A549 (cell line): ENCODE results near the gene CHAF1A. TPM values are rescaled to one million over a fixed set of nuclear protein-coding genes. Genes with fewer than 3 reads are reported as not detected.
A peak's percentile ranks its signal among the peaks of the same experiment; 100 is the strongest.

Source experiments
- ATAC-seq, 2 experiments: fragments of 200-7000 bp in 1 of 2; fragments of >200 bp in 1 of 2; cut with Nextera tagmentation in 1 of 2; cut with Tn5 transposase in 1 of 2; 3 replicates each; pipeline versions ENCODE4 v1.8.0 to v1.9.1; 2018 to 2020; ENCODE audit warnings: mild to moderate bottlenecking in 1 of 2, moderate library complexity in 1 of 2
- CTCF ChIA-PET: fragments of 300-600 bp; sonication (Branson Sonifier 250); formaldehyde crosslinking; extraction: SDS; loops from one replicate; lab custom pipeline; 2021; ENCODE audit warnings: antibody characterized with exemption, inconsistent platforms; lab: Yijun Ruan, JAX
- POLR2A ChIA-PET: fragments of 350-600 bp; formaldehyde crosslinking; extraction: SDS; loops from one replicate; lab custom pipeline; 2021; ENCODE audit warnings: antibody characterized with exemption, inconsistent platforms; lab: Yijun Ruan, JAX
- DNase-seq, 2 experiments: peaks; one replicate each; pipeline versions ENCODE4 v3.0.0 to v3.0.0-alpha.2; 2011 to 2016; ENCODE audit warnings: low read depth in 1 of 2, low spot score in 1 of 2
- FAIRE-seq: peaks from 2 replicates; lab custom pipeline; 2011; peaks lifted over from hg19 to GRCh38; lab: Jason Lieb, UNC
- H3K27ac ChIP-seq, 2 experiments: fragments of >200 bp; sonication (Bioruptor Twin); formaldehyde crosslinking; 3 replicates each; pipeline ENCODE4 v1.5.1; 2016 to 2017
- H3K4me1 ChIP-seq: fragments of >200 bp; sonication (Bioruptor Twin); formaldehyde crosslinking; 3 replicates; pipeline ENCODE4 v1.6.1; 2016
- H3K4me2 ChIP-seq: fragments of >200 bp; sonication (Bioruptor Twin); formaldehyde crosslinking; 3 replicates; pipeline ENCODE4 v1.6.1; 2016
- H3K4me3 ChIP-seq: fragments of >200 bp; sonication (Bioruptor Twin); formaldehyde crosslinking; 3 replicates; pipeline ENCODE4 v1.5.1; 2016
- H3K9me3 ChIP-seq: fragments of >200 bp; sonication (Bioruptor Twin); formaldehyde crosslinking; 3 replicates; pipeline ENCODE4 v1.6.1; 2016
- BCL3 ChIP-seq: fragments of >200 bp; sonication (Bioruptor Twin); formaldehyde crosslinking; IDR thresholded peaks from 3 replicates; pipeline ENCODE4 v1.6.1; 2016
- CBX8 ChIP-seq: fragments of 200-600 bp; sonication (generic); IDR thresholded peaks from 2 replicates; pipeline ENCODE4 v1.6.1; 2016
- CHD4 ChIP-seq: fragments of 200-600 bp; sonication (generic); IDR thresholded peaks from 2 replicates; pipeline ENCODE4 v1.6.1; 2016; ENCODE audit warnings: antibody characterized with exemption, mild to moderate bottlenecking, borderline replicate concordance
- CTCF ChIP-seq: fragments of >200 bp; sonication (Bioruptor Twin); formaldehyde crosslinking; IDR thresholded peaks from 3 replicates; pipeline ENCODE4 v1.5.1; 2016
- E2F6 ChIP-seq: IDR thresholded peaks from 2 replicates; pipeline ENCODE4 v1.6.1; 2012; ENCODE audit warnings: low read depth, borderline replicate concordance
- EHMT2 ChIP-seq: fragments of 200-600 bp; sonication (generic); IDR thresholded peaks from 2 replicates; pipeline ENCODE4 v1.6.1; 2016; ENCODE audit warnings: antibody characterized with exemption, low read depth, mild to moderate bottlenecking, moderate library complexity
- EP300 ChIP-seq, 2 experiments: fragments of >200 bp; sonication (Bioruptor Twin); formaldehyde crosslinking; IDR thresholded peaks; 2 replicates in 1 of 2; 3 replicates in 1 of 2; pipeline ENCODE4 v1.6.1; 2016 to 2017
- ESRRA ChIP-seq: fragments of 150-350 bp; IDR thresholded peaks from 2 replicates; pipeline ENCODE4 v1.6.1; 2014; ENCODE audit warnings: mild to moderate bottlenecking, low read length, borderline replicate concordance
- HEYL ChIP-seq: fragments of 250-450 bp; sonication (Bioruptor Pico); IDR thresholded peaks from 2 replicates; pipeline ENCODE4 v1.8.0; 2021; ENCODE audit warnings: mild to moderate bottlenecking, moderate library complexity
- KDM5A ChIP-seq: fragments of 200-600 bp; sonication (generic); IDR thresholded peaks from 2 replicates; pipeline ENCODE4 v1.6.1; 2016; ENCODE audit warnings: antibody characterized with exemption, mild to moderate bottlenecking
- MAFK ChIP-seq: fragments of 450-650 bp; IDR thresholded peaks from 2 replicates; pipeline ENCODE4 v1.6.1; 2014; ENCODE audit not compliant: partially characterized antibody
- NFE2L2 ChIP-seq: fragments of 150-350 bp; conservative IDR thresholded peaks from 2 replicates; pipeline ENCODE4 v1.6.1; 2014; ENCODE audit warnings: low read length
- NR3C1 ChIP-seq: fragments of >200 bp; sonication (Bioruptor Twin); formaldehyde crosslinking; IDR thresholded peaks from 3 replicates; pipeline ENCODE4 v1.6.1; 2017
- PHF8 ChIP-seq: fragments of 200-600 bp; sonication (generic); IDR thresholded peaks from 2 replicates; pipeline ENCODE4 v1.6.1; 2016; ENCODE audit warnings: low read depth, mild to moderate bottlenecking, antibody characterized with exemption, moderate library complexity, borderline replicate concordance
- RCOR1 ChIP-seq: fragments of 150-350 bp; IDR thresholded peaks from 2 replicates; pipeline ENCODE4 v1.6.1; 2014; ENCODE audit warnings: antibody characterized with exemption, low read length, low read depth
- REST ChIP-seq: fragments of 200-600 bp; sonication (generic); IDR thresholded peaks from 2 replicates; pipeline ENCODE4 v1.6.1; 2016; ENCODE audit warnings: antibody characterized with exemption, mild to moderate bottlenecking, moderate library complexity
- SMC3 ChIP-seq: fragments of >200 bp; sonication (Bioruptor Twin); formaldehyde crosslinking; IDR thresholded peaks from 3 replicates; pipeline ENCODE4 v1.6.1; 2018; ENCODE audit warnings: inconsistent platforms
- SREBF2 ChIP-seq: fragments of 450-650 bp; IDR thresholded peaks from 2 replicates; pipeline ENCODE4 v1.6.1; 2014; ENCODE audit warnings: mild to moderate bottlenecking, moderate library complexity
- WGBS: methylation state at CpG from one replicate; pipeline ENCODE4 v1.1.6; 2017; ENCODE audit errors: missing lambda C conversion rate; 5-methylcytosine and 5-hydroxymethylcytosine counted together
- polyA plus RNA-seq, 4 experiments: library from polyadenylated mRNA; depleted of rRNA in 3 of 4; stranded (reverse); fragments of >200 nt; fragmentation: RNase III in 1 of 4; extraction: RNeasy Plus Mini Kit Qiagen cat#74134 plus additional on column Dnase treatment in 1 of 4; gene quantifications; 2 replicates in 3 of 4; 3 replicates in 1 of 4; pipeline ENCODE4 v1.2.3, GENCODE V29; 2011 to 2017

The CHAF1A gene
- polyA plus RNA-seq, 2 of the 4 experiments (the other 2 are of a cell fraction), result 15.6 to 28.0 TPM

GRCh38 chr19:4360641-4361151, 41.7 kb upstream of the CHAF1A start:
- no peaks in the 10 kb centered on the region for H3K9me3 ChIP-seq
- ChIA-PET CTCF (interaction anchor here (1.0 to 6.2 kb wide), 3 partner anchors 12 to 93 kb away, joined by 5 to 51 read pairs (median 5); partner anchors contain the start of gene SH3GL1), POLR2A (no interaction called here)
- no peak overlapping the region for H3K4me2 ChIP-seq
- peaks cover 14% of the 10 kb centered on the region for H3K4me1 ChIP-seq
- WGBS, result 52% methylated on average over 4 of the region's 12 CpGs
- H3K27ac ChIP-seq, result peak overlapping the region in 1 of 2 experiments; percentile 67; a peak in 2 of 6 replicates
- no peak for DNase-seq
- no peak overlapping the region for H3K4me3 ChIP-seq
- TF ChIP-seq EP300 (IDR thresholded peaks at IDR 0.05), result no peak
- TF ChIP-seq HEYL, result no peak
- TF ChIP-seq SMC3, result no peak
- TF ChIP-seq CBX8, result no peak
- no peak for TF ChIP-seq NR3C1
- no peak for TF ChIP-seq SREBF2
- TF ChIP-seq KDM5A, result no peak
- TF ChIP-seq NFE2L2, result no peak
- no peak for TF ChIP-seq BCL3
- no peak for TF ChIP-seq EHMT2
- no peak for TF ChIP-seq MAFK
- no peak for TF ChIP-seq CHD4
- TF ChIP-seq PHF8, result no peak
- TF ChIP-seq ESRRA, result no peak
- no peak for TF ChIP-seq RCOR1
- TF ChIP-seq REST, result no peak
- TF ChIP-seq E2F6, result no peak
- no peak for TF ChIP-seq CTCF
- no peak for FAIRE-seq
- ATAC-seq, result peak in 1 of 2 experiments; percentile 7; a peak in 1 of 6 replicates
